DMS114 treated with DMSO at 0.1 percent for 48 hours (cell line): ENCODE data around the gene RBM33.
"Not testable (repeated sequence)": the region's sequence is repeated elsewhere in the genome, so short reads cannot be mapped to it uniquely, and the experiment has no call there.

Source experiments
- DNase-seq: peaks from one replicate; lab custom pipeline; 2025; ENCODE audit not compliant: unreplicated experiment; lab: John Stamatoyannopoulos, UW

The RBM33 gene

DNA sequence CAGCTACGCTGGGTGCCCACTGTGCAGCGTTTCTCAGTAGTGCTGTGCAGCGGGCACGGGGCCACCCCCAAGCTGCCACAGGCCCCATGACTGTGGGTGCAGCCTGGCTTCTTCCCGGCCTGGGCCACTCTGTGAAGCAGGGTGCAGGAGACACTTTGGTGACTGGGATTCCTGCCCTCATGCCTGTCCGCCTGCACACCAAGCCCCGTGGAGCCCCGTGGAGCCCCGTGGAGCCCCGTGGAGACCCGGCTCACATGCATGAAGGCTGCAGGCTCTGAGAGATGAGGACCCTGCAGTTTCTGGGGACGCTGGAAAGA, 171.7 kb downstream of the RBM33 start:
- no peak for DNase-seq

DNA sequence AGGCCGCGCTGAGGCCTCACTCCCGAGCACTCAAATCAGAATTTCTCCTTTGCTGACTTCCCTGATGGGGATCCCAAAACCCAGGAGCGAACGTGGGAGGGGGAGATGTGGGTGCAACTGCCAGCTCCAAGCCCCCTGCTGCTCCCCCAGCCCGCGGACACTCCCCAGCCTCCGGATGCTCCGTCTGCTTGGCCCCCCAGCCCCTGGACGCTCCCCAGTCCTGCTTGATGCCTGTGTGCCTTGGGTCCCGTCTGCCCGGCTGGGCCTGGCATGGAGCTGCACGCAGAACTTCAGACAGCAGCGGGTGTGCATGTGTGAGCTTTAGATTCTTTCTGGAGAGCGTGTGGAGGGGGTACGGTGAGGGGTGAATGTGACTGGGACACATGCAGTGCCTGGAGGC, 172.5 kb downstream of the RBM33 start:
- DNase-seq = no peak

DNA sequence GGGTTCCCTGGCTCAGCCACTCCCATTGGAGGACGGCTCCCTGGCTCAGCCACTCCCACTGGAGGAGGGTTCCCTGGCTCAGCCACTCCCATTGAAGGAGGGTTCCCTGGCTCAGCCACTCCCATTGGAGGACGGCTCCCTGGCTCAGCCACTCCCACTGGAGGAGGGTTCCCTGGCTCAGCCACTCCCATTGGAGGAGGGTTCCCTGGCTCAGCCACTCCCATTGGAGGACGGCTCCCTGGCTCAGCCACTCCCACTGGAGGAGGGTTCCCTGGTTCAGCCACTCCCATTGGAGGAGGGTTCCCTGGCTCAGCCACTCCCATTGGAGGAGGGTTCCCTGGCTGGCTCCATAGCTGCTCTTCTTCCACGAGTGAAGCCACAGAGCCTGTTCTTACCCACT, 173.1 kb downstream of the RBM33 start:
- DNase-seq = not testable (repeated sequence)

DNA sequence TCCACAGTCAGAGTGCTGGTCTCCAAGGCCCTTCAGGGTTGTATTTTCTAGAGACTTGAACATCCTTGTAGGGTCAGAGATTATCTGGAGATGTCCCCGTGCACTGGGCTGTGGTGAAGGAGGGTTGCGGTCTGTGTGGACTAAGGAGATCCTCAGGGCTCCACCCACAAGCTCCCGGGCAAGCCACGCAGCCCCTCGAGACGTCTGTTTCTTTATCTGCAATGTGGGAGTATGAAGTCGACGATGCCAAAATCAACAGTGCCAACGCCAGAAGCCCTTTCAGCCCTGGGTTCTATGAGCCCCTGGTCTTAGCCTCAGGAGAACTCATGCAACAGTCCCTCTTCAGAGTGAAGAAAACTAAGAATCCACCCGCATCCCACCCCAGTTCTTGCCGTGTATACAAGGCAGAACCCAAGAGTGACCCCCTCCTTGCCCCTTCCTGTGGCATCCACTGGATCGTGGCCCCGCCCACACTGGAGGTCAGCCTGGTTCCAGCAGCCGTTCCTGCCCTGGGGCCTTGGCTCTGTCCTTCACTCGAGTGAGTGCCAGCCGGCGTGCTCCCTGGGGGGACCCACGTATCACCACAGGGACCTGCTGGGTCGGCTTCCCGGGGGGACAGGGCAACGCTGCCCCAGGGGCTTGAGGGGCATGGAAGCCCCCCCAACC, 173.8 kb downstream of the RBM33 start:
- DNase-seq = no peak

DNA sequence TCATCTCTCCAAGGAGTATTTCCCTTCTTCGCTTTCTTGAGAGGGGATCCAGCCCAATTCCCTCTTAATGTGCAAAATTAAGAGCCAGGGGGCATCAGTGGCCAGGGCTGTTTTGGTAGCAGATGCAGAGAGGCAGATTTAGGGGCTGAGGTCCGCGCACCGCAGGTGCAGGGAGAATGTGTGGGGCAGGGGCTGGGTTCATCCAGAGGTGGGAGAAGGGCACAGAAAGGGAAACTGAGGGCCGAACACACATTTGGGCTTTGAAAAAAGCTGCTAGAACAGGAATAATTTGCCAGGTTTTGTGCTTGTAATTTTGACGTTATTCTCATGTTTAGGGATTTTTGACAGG, 174.3 kb downstream of the RBM33 start:
- DNase-seq = no peak

DNA sequence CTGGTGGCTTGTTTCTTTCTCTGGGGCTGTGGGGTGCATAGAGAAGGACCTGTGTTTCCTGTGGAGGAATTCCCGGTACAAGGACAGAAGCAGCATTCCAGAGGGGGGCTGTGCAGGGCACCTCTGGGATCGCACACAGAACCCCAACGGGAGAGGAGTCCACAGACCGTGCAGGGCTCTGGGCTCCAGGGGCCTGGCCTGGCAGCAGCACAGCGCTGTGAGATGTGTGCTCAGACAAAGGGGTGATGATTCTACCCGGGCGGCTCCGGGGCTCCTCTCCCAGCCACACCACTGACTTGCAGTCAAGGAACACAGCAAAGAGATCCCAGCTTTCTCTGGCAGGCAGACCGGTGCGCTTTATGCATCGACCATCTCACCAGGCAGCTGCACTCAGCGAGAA, 174.7 kb downstream of the RBM33 start:
- no peak for DNase-seq

DNA sequence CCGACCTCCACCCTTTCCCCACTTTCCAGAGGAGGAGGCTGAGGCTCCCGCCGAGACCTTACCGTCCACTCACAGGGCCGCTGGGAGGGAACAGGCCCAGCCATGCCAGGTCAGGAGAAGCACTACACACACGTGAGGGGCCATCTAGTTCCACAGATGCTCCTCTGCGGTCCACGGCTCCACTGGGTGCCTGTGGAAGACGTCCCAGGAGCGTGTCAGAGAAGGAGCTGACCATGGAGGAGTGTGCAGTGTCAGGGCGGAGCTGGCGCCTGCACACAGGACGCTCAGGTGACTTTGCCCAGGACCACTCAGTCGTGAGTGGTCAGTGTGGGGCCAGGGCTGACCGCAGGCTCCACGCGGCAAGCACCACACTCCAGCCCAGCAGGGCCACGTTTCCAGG, 175.8 kb downstream of the RBM33 start:
- no peak for DNase-seq

DNA sequence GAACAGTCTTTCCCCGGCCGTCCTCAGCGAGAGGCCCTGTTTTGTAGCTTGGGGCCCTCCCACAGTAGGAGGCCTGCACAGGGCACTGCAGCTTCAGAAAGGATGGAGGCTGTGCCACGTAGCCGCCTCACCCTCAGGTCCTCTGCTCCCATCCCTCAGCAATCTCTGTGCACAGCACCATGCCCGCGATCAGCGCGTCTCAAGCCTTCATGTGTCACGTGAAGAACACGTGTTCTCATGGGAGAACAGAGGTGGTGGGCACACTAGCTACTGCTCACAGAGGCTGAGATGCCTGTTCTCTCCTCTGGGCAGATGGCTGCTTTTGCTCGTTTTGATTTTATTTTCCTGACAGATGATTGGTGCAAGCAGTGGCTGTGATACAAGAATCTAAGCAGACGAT, 176.3 kb downstream of the RBM33 start:
- no peak for DNase-seq

DNA sequence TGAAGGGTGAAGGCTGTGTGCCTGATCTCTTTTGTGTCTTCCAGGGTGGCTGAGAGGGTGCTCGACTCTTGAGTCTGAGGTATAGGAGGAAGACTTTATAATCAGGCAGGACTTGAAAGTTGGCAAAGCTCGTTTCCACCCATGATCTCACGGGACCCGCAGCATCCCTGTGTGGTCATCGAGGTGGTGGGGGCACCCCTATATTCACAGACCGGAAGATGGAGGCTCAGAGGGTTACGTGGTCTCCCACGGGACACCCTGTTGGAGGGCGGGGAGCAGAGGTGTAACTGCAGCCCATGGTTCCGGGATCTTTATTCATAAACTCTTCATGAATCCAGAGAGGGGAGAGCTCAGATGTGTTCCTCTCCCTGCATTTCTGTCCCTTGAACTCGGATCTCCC, 177.4 kb downstream of the RBM33 start:
- DNase-seq = no peak

DNA sequence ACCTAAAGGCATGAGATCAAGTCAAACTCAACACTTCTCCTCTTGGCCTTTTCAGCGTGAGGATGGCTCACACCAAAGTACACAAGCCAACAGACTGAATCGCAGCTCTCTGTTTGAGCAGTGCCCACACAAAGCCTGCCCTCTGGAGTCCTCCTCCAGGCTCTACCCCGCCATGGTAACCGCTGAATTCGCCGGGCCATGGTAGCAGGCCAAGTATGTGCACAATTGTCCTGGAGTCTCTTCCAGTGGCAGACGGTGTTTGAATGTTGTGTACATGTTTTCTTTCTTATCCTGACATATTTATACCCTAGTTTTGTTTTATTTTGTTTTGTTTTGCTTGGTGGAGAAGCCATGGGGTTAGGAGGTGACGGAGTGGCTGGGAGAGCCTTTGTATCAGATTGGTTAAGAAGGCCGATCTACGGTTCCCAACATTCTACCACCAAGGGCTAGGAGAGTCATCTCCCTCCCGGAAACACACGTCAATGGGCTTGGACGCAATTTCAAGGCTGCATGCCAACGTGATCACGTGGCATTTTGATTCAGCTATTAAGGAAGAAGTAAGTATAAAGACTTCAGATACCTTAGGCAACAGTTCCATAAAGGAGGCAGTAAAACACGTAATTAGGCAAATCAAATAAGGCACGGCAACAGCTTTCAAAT, 179.9 kb downstream of the RBM33 start:
- DNase-seq = no peak

DNA sequence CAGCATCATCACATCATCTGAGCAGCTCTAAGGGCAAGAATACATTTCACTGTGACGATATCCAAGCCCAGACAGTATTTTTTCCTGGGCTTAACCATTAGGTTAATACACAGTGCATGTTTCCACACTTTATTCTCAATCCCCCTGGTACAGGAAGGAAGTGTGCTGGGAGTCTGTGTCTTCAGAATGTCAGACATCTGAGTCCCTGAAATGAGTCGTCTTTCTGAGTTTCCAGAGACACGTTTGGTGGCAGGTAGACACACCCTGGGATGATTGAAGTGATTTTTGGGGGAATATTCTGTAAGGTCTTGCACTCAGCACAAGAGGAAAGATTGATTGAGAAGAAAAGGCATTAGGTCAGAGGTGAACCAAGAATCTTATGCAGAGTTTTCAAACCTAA, 180.9 kb downstream of the RBM33 start:
- no peak for DNase-seq

DNA sequence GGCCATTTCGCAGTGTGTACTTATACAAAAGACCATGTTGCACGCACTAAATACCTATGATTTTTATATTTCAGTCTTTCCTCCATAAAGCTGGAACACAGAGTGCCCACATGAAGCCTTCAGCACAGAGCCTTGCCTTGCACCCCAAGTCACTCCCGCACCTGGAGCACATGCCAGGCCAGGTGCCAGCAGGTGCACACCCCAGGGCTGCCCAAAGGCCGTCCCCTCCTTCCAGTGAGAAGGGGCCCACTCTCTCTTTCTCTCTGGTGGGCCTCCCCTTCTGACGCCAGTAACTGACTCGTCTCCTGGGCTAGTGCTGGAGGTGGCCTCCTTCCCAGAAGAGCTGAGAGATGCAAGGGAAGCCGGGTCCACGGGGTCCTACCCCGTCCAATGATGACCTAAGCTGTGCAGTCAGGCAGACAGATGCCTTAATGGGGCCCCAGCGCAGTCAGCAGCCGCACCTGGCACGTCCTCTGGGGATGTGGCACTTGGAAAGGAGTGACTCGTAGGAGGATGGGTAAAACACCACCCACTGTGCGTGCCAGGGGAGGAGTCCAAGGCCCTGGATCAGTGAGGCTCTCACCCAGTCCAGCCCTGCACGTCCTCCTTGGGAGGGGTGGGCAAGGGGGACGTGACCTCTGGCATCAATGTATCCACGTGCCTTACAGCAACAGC, 185.5 kb downstream of the RBM33 start:
- no peak for DNase-seq
